ENCODE measurements around the gene RLIM. TPM values are rescaled to one million over a fixed set of nuclear protein-coding genes. Genes with fewer than 3 reads are reported as not detected.

RLIM gene
- total RNA-seq, 1 experiment from 2014 or later: 36.4 TPM

DNA sequence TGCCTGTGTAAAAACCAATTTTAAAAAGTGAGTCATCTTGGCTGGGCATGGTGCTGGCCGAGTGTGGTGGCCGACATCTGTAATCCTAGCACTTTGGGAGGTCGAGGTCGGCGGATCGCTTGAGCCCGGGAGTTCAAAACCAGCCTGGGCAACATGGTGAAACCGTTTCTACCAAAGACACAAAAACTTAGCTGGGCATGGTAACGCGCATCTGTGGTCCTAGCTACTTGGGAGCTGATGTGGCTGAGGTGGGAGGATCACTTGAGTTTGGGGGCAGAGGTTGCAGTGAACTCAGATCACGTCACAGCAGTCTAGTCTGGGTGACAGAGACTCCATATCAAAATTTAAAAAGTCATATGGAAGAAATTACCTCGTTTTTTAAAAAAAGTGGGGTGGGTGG, 7.6 kb downstream of the RLIM start:
- no TSS peak for BruUV-seq (replicated peaks)
- H3K27ac ChIP-seq (ENCODE audit: low read depth, low read length): no peak overlapping the region
- ATAC-seq (no peak), DNase-seq (ENCODE audit: low read depth, low spot score) (no peak)
- H3K4me3 ChIP-seq (replicated peaks in 1 of 2; ENCODE audit: low read depth in 1 of 2, low read length in 2 of 2): no peak overlapping the region
- no peaks in the 10 kb centered on the region for H3K27me3 ChIP-seq (ENCODE audit: insufficient read depth, low read length)
- no peaks in the 10 kb centered on the region; the same call in 1 of the 2 replicates for H4K20me1 ChIP-seq (ENCODE audit: insufficient read depth)
- ChIA-PET RAD21 (ENCODE audit: low non-redundant PET in 1 of 2, low total read pairs in 2 of 2, uncharacterized antibody in 2 of 2, unreplicated experiment in 2 of 2) (no interaction called here), CTCF (no interaction called here), POLR2A (no interaction called here)
- no peak overlapping the region for H3K9ac ChIP-seq (ENCODE audit: low read length)
- peaks cover 0 to 7% of the 10 kb centered on the region in 2 experiments; a peak in 3 of 4 replicates for H3K36me3 ChIP-seq (ENCODE audit: control insufficient read depth in 1 of 2, insufficient read depth in 2 of 2, low read length in 2 of 2)
- no peaks in the 10 kb centered on the region for H3K9me2 ChIP-seq (ENCODE audit: insufficient read depth)
- H3K4me2 ChIP-seq (ENCODE audit: low read length): no peak overlapping the region
- no peak for TF ChIP-seq POLR2A (IDR thresholded peaks at IDR 0.05; ENCODE audit: borderline replicate concordance, extremely low read depth, insufficient read depth, insufficient read length)
- no peak for TF ChIP-seq ELF1 (IDR thresholded peaks at IDR 0.05; ENCODE audit: borderline replicate concordance, low read depth)
- H3K79me2 ChIP-seq (ENCODE audit: insufficient read depth, low read length): peaks cover 97% of the 10 kb centered on the region
- no peaks in the 10 kb centered on the region for H3K9me3 ChIP-seq (ENCODE audit: control insufficient read depth in 1 of 2, insufficient read depth in 1 of 2, low read depth in 1 of 2, low read length in 2 of 2)
- H3K4me1 ChIP-seq (ENCODE audit: control insufficient read depth in 1 of 2, insufficient read depth in 2 of 2, low read length in 2 of 2): no peaks in the 10 kb centered on the region
- intact Hi-C loops (cut with micrococcal nuclease): no loop called here
- H2AFZ ChIP-seq (ENCODE audit: low read depth, low read length, poor library complexity, severe bottlenecking): no peak overlapping the region

DNA sequence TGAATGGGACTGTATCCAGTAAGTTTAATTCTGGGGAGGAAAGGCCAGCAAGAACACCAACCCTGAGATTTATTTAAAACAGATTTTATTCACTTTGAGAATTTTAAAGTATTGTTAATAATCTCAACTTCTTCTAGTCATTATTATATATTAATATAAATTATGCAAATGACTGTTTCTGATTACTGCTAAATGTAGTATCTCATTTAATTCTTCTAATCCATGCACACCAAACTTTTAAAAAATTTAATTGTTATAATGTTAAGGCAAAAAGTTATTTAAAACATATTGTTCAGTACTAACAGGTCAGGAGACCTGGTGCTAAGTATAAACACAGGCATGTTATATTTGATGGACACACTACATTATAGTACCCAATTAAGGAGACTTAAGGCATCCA, 8.1 kb downstream of the RLIM start:
- POLR2A ChIA-PET: no interaction called here
- intact Hi-C loops (cut with micrococcal nuclease): no loop called here
- no peaks in the 10 kb centered on the region for H3K27me3 ChIP-seq (ENCODE audit: insufficient read depth, low read length)

More for the DNA sequence above, 8.1 kb downstream of the RLIM start:
- no peak overlapping the region for H3K4me2 ChIP-seq (ENCODE audit: low read length)
- no peak for TF ChIP-seq FOSL1 (IDR thresholded peaks at IDR 0.05; ENCODE audit: low read depth)
- TF ChIP-seq, protein P1, sequence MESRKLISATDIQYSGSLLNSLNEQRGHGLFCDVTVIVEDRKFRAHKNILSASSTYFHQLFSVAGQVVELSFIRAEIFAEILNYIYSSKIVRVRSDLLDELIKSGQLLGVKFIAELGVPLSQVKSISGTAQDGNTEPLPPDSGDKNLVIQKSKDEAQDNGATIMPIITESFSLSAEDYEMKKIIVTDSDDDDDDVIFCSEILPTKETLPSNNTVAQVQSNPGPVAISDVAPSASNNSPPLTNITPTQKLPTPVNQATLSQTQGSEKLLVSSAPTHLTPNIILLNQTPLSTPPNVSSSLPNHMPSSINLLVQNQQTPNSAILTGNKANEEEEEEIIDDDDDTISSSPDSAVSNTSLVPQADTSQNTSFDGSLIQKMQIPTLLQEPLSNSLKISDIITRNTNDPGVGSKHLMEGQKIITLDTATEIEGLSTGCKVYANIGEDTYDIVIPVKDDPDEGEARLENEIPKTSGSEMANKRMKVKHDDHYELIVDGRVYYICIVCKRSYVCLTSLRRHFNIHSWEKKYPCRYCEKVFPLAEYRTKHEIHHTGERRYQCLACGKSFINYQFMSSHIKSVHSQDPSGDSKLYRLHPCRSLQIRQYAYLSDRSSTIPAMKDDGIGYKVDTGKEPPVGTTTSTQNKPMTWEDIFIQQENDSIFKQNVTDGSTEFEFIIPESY (IDR thresholded peaks at IDR 0.05; ENCODE audit: extremely low read depth, insufficient replicate concordance, low read length): no peak
- TF ChIP-seq CEBPB (IDR thresholded peaks at IDR 0.05; ENCODE audit: low read depth): no peak
- no peak for TF ChIP-seq ELF1 (IDR thresholded peaks at IDR 0.05; ENCODE audit: borderline replicate concordance, low read depth)
- TF ChIP-seq JUND (IDR thresholded peaks at IDR 0.05): no peak
- TF ChIP-seq EZH2phosphoT487 (IDR thresholded peaks at IDR 0.05; ENCODE audit: borderline replicate concordance): no peak
- TF ChIP-seq POLR2A (IDR thresholded peaks at IDR 0.05; ENCODE audit: borderline replicate concordance, extremely low read depth, insufficient read depth, insufficient read length): no peak
- TF ChIP-seq, protein P2, sequence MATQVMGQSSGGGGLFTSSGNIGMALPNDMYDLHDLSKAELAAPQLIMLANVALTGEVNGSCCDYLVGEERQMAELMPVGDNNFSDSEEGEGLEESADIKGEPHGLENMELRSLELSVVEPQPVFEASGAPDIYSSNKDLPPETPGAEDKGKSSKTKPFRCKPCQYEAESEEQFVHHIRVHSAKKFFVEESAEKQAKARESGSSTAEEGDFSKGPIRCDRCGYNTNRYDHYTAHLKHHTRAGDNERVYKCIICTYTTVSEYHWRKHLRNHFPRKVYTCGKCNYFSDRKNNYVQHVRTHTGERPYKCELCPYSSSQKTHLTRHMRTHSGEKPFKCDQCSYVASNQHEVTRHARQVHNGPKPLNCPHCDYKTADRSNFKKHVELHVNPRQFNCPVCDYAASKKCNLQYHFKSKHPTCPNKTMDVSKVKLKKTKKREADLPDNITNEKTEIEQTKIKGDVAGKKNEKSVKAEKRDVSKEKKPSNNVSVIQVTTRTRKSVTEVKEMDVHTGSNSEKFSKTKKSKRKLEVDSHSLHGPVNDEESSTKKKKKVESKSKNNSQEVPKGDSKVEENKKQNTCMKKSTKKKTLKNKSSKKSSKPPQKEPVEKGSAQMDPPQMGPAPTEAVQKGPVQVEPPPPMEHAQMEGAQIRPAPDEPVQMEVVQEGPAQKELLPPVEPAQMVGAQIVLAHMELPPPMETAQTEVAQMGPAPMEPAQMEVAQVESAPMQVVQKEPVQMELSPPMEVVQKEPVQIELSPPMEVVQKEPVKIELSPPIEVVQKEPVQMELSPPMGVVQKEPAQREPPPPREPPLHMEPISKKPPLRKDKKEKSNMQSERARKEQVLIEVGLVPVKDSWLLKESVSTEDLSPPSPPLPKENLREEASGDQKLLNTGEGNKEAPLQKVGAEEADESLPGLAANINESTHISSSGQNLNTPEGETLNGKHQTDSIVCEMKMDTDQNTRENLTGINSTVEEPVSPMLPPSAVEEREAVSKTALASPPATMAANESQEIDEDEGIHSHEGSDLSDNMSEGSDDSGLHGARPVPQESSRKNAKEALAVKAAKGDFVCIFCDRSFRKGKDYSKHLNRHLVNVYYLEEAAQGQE (IDR thresholded peaks at IDR 0.05; ENCODE audit: low read depth): no peak
- no peak for TF ChIP-seq POLR2AphosphoS5 (IDR thresholded peaks at IDR 0.05; ENCODE audit: low read depth, low read length)
- no peak for TF ChIP-seq EZH2 (IDR thresholded peaks at IDR 0.05)
- TF ChIP-seq ZNF274 (IDR thresholded peaks at IDR 0.05; ENCODE audit: low read depth, low read length): no peak
- TF ChIP-seq EGR1 (IDR thresholded peaks at IDR 0.05; ENCODE audit: low read depth): no peak
- TF ChIP-seq, protein P3, sequence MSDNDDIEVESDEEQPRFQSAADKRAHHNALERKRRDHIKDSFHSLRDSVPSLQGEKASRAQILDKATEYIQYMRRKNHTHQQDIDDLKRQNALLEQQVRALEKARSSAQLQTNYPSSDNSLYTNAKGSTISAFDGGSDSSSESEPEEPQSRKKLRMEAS (IDR thresholded peaks at IDR 0.05): no peak
- no peaks in the 10 kb centered on the region for H3K9me2 ChIP-seq (ENCODE audit: insufficient read depth)
- ChIA-PET CTCF (no interaction called here), RAD21 (ENCODE audit: low non-redundant PET in 1 of 2, low total read pairs in 2 of 2, uncharacterized antibody in 2 of 2, unreplicated experiment in 2 of 2) (no interaction called here)
- no peak overlapping the region for H3K9ac ChIP-seq (ENCODE audit: low read length)
- no peak overlapping the region for H3K27ac ChIP-seq (ENCODE audit: low read depth, low read length)
- H3K79me2 ChIP-seq (ENCODE audit: insufficient read depth, low read length): peaks cover 97% of the 10 kb centered on the region
- DNase-seq (ENCODE audit: low read depth, low spot score) (no peak), ATAC-seq (no peak)
- no peaks in the 10 kb centered on the region; the same call in 1 of the 2 replicates for H4K20me1 ChIP-seq (ENCODE audit: insufficient read depth)
- no peak overlapping the region for H2AFZ ChIP-seq (ENCODE audit: low read depth, low read length, poor library complexity, severe bottlenecking)
- H3K36me3 ChIP-seq (ENCODE audit: control insufficient read depth in 1 of 2, insufficient read depth in 2 of 2, low read length in 2 of 2): peaks cover 0 to 7% of the 10 kb centered on the region in 2 experiments; a peak in 3 of 4 replicates
- no peak overlapping the region for H3K4me3 ChIP-seq (replicated peaks in 1 of 2; ENCODE audit: low read depth in 1 of 2, low read length in 2 of 2)
- H3K9me3 ChIP-seq (ENCODE audit: control insufficient read depth in 1 of 2, insufficient read depth in 1 of 2, low read depth in 1 of 2, low read length in 2 of 2): no peaks in the 10 kb centered on the region
- no TSS peak for BruUV-seq (replicated peaks)
- no peaks in the 10 kb centered on the region for H3K4me1 ChIP-seq (ENCODE audit: control insufficient read depth in 1 of 2, insufficient read depth in 2 of 2, low read length in 2 of 2)

Measured in HCT116 (cell line).